Measurements from ENCODE around the gene FAM89B.

FAM89B gene

GRCh38 chr11:65611028-65611757, 38.9 kb downstream of the FAM89B start:
- no peak overlapping the region for H3K4me2 ChIP-seq (ENCODE audit: low read depth, low read length)
- H4K20me1 ChIP-seq (ENCODE audit: insufficient read depth, low read length), result no peaks in the 10 kb centered on the region
- no peaks in the 10 kb centered on the region for H3K36me3 ChIP-seq (replicated peaks; ENCODE audit: insufficient read depth, low read length)
- no peak overlapping the region for H3K4me3 ChIP-seq (ENCODE audit: low read length)
- H3K9me2 ChIP-seq (replicated peaks; ENCODE audit: insufficient read depth, low read length), result no peaks in the 10 kb centered on the region
- no peak for DNase-seq
- H3F3A ChIP-seq (ENCODE audit: insufficient read depth, low read length), result 0 out of 2 replicates have a peak, but pooled peaks cover 5% of the 10 kb centered on the region
- H3K79me2 ChIP-seq (ENCODE audit: low read length), result peaks cover 61% of the 10 kb centered on the region
- no peaks in the 10 kb centered on the region for H3K9me3 ChIP-seq (replicated peaks; ENCODE audit: insufficient read depth, low read length)
- no peak overlapping the region for H2AFZ ChIP-seq (ENCODE audit: low read length)
- TF ChIP-seq, protein P1, sequence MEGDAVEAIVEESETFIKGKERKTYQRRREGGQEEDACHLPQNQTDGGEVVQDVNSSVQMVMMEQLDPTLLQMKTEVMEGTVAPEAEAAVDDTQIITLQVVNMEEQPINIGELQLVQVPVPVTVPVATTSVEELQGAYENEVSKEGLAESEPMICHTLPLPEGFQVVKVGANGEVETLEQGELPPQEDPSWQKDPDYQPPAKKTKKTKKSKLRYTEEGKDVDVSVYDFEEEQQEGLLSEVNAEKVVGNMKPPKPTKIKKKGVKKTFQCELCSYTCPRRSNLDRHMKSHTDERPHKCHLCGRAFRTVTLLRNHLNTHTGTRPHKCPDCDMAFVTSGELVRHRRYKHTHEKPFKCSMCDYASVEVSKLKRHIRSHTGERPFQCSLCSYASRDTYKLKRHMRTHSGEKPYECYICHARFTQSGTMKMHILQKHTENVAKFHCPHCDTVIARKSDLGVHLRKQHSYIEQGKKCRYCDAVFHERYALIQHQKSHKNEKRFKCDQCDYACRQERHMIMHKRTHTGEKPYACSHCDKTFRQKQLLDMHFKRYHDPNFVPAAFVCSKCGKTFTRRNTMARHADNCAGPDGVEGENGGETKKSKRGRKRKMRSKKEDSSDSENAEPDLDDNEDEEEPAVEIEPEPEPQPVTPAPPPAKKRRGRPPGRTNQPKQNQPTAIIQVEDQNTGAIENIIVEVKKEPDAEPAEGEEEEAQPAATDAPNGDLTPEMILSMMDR (IDR thresholded peaks at IDR 0.05; ENCODE audit: low read length), result no peak
- TF ChIP-seq EZH2 (optimal IDR thresholded peaks at IDR 0.05; ENCODE audit: low read depth, low read length), result no peak
- no peak for TF ChIP-seq EZH2phosphoT487 (IDR thresholded peaks at IDR 0.05; ENCODE audit: low read length)
- H3K27me3 ChIP-seq (replicated peaks; ENCODE audit: insufficient read depth, low read length), result no peaks in the 10 kb centered on the region
- peaks cover 6% of the 10 kb centered on the region; the same call in 1 of the 2 replicates for H3K4me1 ChIP-seq (ENCODE audit: low read length)
- H3K27ac ChIP-seq (ENCODE audit: low read length), result no peak overlapping the region
- H3K9ac ChIP-seq (ENCODE audit: low read length), result no peak overlapping the region

DNA sequence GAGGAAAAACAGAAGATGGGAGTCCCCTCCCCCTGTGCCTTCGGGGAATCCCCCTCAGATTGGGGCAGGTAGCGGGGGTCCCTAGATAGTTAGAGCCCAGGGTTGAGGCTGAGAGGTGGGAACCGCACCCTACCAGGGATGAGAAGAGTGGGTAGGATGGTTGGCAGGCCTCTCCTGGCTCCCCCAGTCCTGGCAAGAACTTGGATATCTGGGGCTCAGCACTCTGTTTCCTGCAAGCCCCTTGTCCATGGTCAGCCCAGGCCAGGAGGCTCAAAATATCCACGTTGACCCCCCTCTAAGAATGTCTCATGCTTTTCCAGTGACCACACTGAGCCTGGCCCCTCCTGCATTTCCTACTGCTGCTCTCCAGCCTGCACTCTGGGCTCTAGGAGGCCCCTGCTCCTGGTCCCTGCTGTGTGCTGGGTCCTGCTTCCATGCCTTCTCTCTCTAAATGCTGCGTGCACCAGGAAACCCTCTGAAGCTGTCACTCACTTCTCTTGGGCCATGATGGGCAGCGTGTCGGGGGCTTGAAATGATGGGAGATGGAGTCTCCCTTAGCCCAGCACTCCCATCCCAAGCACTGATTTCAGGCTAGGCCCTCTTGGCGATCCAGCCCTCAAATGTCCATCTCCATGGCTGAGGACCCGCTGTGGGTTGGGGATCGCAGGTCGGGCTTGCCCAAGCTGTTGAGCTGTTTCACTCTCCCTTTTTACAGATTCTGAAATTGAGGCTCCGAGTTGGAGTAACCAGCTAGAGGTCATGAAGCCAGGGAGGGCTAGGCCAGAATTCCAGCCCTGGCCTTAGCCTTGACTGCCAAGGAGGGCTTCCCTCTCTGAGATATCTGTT, 39.6 kb downstream of the FAM89B start:
- no peak overlapping the region for H3K27ac ChIP-seq (ENCODE audit: low read length)
- TF ChIP-seq, protein P1 (IDR thresholded peaks at IDR 0.05; ENCODE audit: low read length), result no peak
- TF ChIP-seq EZH2 (optimal IDR thresholded peaks at IDR 0.05; ENCODE audit: low read depth, low read length) (no peak), EZH2phosphoT487 (IDR thresholded peaks at IDR 0.05; ENCODE audit: low read length) (no peak)
- no peaks in the 10 kb centered on the region for H4K20me1 ChIP-seq (ENCODE audit: insufficient read depth, low read length)
- no peaks in the 10 kb centered on the region for H3K36me3 ChIP-seq (replicated peaks; ENCODE audit: insufficient read depth, low read length)
- no peaks in the 10 kb centered on the region for H3K9me3 ChIP-seq (replicated peaks; ENCODE audit: insufficient read depth, low read length)
- H3K4me3 ChIP-seq (ENCODE audit: low read length), result no peak overlapping the region
- H2AFZ ChIP-seq (ENCODE audit: low read length), result no peak overlapping the region
- H3K27me3 ChIP-seq (replicated peaks; ENCODE audit: insufficient read depth, low read length), result no peaks in the 10 kb centered on the region
- no peak overlapping the region for H3K9ac ChIP-seq (ENCODE audit: low read length)
- peaks cover 11% of the 10 kb centered on the region for H3K4me1 ChIP-seq (ENCODE audit: low read length)
- no peak for DNase-seq
- no peaks in the 10 kb centered on the region for H3K9me2 ChIP-seq (replicated peaks; ENCODE audit: insufficient read depth, low read length)
- peaks cover 69% of the 10 kb centered on the region for H3K79me2 ChIP-seq (ENCODE audit: low read length)
- H3K4me2 ChIP-seq (ENCODE audit: low read depth, low read length), result peak overlapping the region; percentile 92; the same call in 1 of the 2 replicates
- 0 out of 2 replicates have a peak, but pooled peaks cover 5% of the 10 kb centered on the region for H3F3A ChIP-seq (ENCODE audit: insufficient read depth, low read length)

DNA sequence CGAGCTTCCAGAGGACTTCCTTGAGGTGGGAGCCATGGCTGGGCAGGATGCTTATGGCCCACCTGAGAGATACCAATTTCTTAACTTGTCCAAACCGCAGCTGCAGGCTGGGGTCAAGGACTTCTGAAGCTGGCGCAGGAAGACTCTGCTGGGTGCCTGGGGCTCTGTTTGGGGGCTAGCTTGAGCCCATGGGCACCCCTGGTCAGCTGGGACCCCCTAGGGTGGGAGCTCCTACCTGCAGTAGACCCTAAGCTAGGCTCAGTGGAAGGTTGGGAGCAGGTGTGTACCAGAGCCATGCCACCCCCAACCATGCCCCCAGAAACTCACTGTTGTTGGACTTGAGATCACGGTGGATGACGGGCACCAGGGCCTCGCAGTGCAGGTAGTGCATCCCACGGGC, 40.4 kb downstream of the FAM89B start:
- peaks cover 76% of the 10 kb centered on the region for H3K79me2 ChIP-seq (ENCODE audit: low read length)
- peak overlapping the region; percentile 92 for H3K4me2 ChIP-seq (ENCODE audit: low read depth, low read length)
- no peak overlapping the region for H3K27ac ChIP-seq (ENCODE audit: low read length)
- no peaks in the 10 kb centered on the region for H4K20me1 ChIP-seq (ENCODE audit: insufficient read depth, low read length)
- H3K36me3 ChIP-seq (replicated peaks; ENCODE audit: insufficient read depth, low read length), result no peaks in the 10 kb centered on the region
- no peaks in the 10 kb centered on the region for H3K9me3 ChIP-seq (replicated peaks; ENCODE audit: insufficient read depth, low read length)
- no peaks in the 10 kb centered on the region for H3K27me3 ChIP-seq (replicated peaks; ENCODE audit: insufficient read depth, low read length)
- no peak for DNase-seq
- TF ChIP-seq EZH2 (optimal IDR thresholded peaks at IDR 0.05; ENCODE audit: low read depth, low read length), result no peak
- TF ChIP-seq, protein P1 (IDR thresholded peaks at IDR 0.05; ENCODE audit: low read length), result no peak
- no peak for TF ChIP-seq EZH2phosphoT487 (IDR thresholded peaks at IDR 0.05; ENCODE audit: low read length)
- no peak overlapping the region for H2AFZ ChIP-seq (ENCODE audit: low read length)
- peaks cover 17% of the 10 kb centered on the region for H3K4me1 ChIP-seq (ENCODE audit: low read length)
- H3K9ac ChIP-seq (ENCODE audit: low read length), result no peak overlapping the region; the same call in 1 of the 2 replicates
- H3K9me2 ChIP-seq (replicated peaks; ENCODE audit: insufficient read depth, low read length), result no peaks in the 10 kb centered on the region
- 0 out of 2 replicates have a peak, but pooled peaks cover 5% of the 10 kb centered on the region for H3F3A ChIP-seq (ENCODE audit: insufficient read depth, low read length)
- H3K4me3 ChIP-seq (ENCODE audit: low read length), result peak overlapping the region; percentile 65; the same call in 1 of the 2 replicates

Data from MM.1S (cell line).